BE2C (cell line): ENCODE measurements around the gene MRPS27.
"Not testable (repeated sequence)": the region's sequence is repeated elsewhere in the genome, so short reads cannot be mapped to it uniquely, and the experiment has no call there.

Source experiments
- DNase-seq: peaks from one replicate; pipeline ENCODE4 v3.0.0-alpha.2; 2020
- H3K27me3 ChIP-seq: fragments of 250-450 bp; sonication (Bioruptor Pico); 2 replicates; pipeline ENCODE4 v1.5.1; 2020; ENCODE audit warnings: mild to moderate bottlenecking
- H3K36me3 ChIP-seq: fragments of 250-450 bp; sonication (Bioruptor Pico); 2 replicates; pipeline ENCODE4 v1.5.1; 2020; ENCODE audit warnings: mild to moderate bottlenecking
- H3K4me1 ChIP-seq: fragments of 250-450 bp; sonication (Bioruptor Pico); 2 replicates; pipeline ENCODE4 v1.5.1; 2020
- H3K4me3 ChIP-seq: 2 replicates; pipeline ENCODE4 v1.5.1; 2011; ENCODE audit warnings: low read depth, low read length
- H3K9me3 ChIP-seq: fragments of 250-450 bp; sonication (Bioruptor Pico); 2 replicates; pipeline ENCODE4 v1.5.1; 2020
- CTCF ChIP-seq: IDR thresholded peaks from 2 replicates; pipeline ENCODE4 v1.5.1; 2012; ENCODE audit warnings: mild to moderate bottlenecking, low read depth, low read length

The MRPS27 gene

GRCh38 chr5:72324189-72324825 is 4.3 kb upstream of the MRPS27 start:
- no peaks in the 10 kb centered on the region for H3K9me3 ChIP-seq
- TF ChIP-seq CTCF: no peak
- no peak for DNase-seq
- no peak overlapping the region for H3K4me3 ChIP-seq
- peaks cover 16% of the 10 kb centered on the region for H3K36me3 ChIP-seq
- no peaks in the 10 kb centered on the region; the same call in 1 of the 2 replicates for H3K4me1 ChIP-seq
- no peaks in the 10 kb centered on the region for H3K27me3 ChIP-seq

GRCh38 chr5:72319435-72319975 is 535 bp downstream of the MRPS27 start:
- peak; percentile 37 for DNase-seq
- not testable (repeated sequence) for H3K36me3 ChIP-seq, H3K4me1 ChIP-seq, H3K9me3 ChIP-seq, H3K27me3 ChIP-seq
- peak overlapping the region; percentile 75 for H3K4me3 ChIP-seq

GRCh38 chr5:72314571-72315172 is 5.4 kb downstream of the MRPS27 start:
- no peak overlapping the region for H3K4me3 ChIP-seq
- no peak for DNase-seq
- no peak for TF ChIP-seq CTCF
- H3K4me1 ChIP-seq: 0 out of 2 replicates have a peak, but pooled peaks cover 2% of the 10 kb centered on the region
- no peaks in the 10 kb centered on the region for H3K27me3 ChIP-seq
- H3K36me3 ChIP-seq: peaks cover 35% of the 10 kb centered on the region
- no peaks in the 10 kb centered on the region for H3K9me3 ChIP-seq

- Histone ChIP-seq H3K36me3 (peaks cover 43% of the 10 kb centered on the region), H3K27me3 (no peaks in the 10 kb centered on the region), H3K4me1 (0 out of 2 replicates have a peak, but pooled peaks cover 2% of the 10 kb centered on the region), H3K9me3 (no peaks in the 10 kb centered on the region), H3K4me3 (no peak overlapping the region)
- DNase-seq: no peak
- TF ChIP-seq CTCF: no peak
These were observed 6.9 kb downstream of the MRPS27 start for GRCh38 chr5:72313141-72313540.

- no peak for DNase-seq
- no peak overlapping the region for H3K4me3 ChIP-seq
- peaks cover 34% of the 10 kb centered on the region for H3K36me3 ChIP-seq
- H3K9me3 ChIP-seq: no peaks in the 10 kb centered on the region
- peaks cover 3% of the 10 kb centered on the region; the same call in 1 of the 2 replicates for H3K4me1 ChIP-seq
- H3K27me3 ChIP-seq: no peaks in the 10 kb centered on the region
- no peak for TF ChIP-seq CTCF
These were observed 11.2 kb downstream of the MRPS27 start for GRCh38 chr5:72308853-72309191.

- DNase-seq: peak; percentile 99
- peak overlapping the region; percentile 75 for H3K4me3 ChIP-seq
- H3K27me3 ChIP-seq: no peaks in the 10 kb centered on the region
- peaks cover 3% of the 10 kb centered on the region; the same call in 1 of the 2 replicates for H3K4me1 ChIP-seq
- peak; percentile 84 for TF ChIP-seq CTCF
- H3K36me3 ChIP-seq: peaks cover 28% of the 10 kb centered on the region
- H3K9me3 ChIP-seq: no peaks in the 10 kb centered on the region
These were observed 11.8 kb downstream of the MRPS27 start for GRCh38 chr5:72307968-72308852.
